ENCODE data around the gene NPAS2. TPM values are rescaled to one million over a fixed set of nuclear protein-coding genes. Genes with fewer than 3 reads are reported as not detected.
A peak's percentile ranks its signal among the peaks of the same experiment; 100 is the strongest.

The NPAS2 gene
- total RNA-seq, 1 donor from 2014 or later, result 72.6 TPM

GRCh38 chr2:100964681-100965169 lies 144.8 kb downstream of the NPAS2 start:
- Histone ChIP-seq H3K27me3 (no peaks in the 10 kb centered on the region), H3K36me3 (peaks cover 10 to 11% of the 10 kb centered on the region in 2 donors), H3K9me3 (no peaks in the 10 kb centered on the region), H3K4me3 (no peak overlapping the region), H3K27ac (peak overlapping the region; percentile 70 to 73), H3K4me1 (peaks cover 6 to 17% of the 10 kb centered on the region in 2 donors)
- DNase-seq (ENCODE audit: low spot score in 2 of 2), result no peak
- intact Hi-C loops (cut with DNase I), result loop anchor here (2.0 kb wide), 1 partner anchor 14 kb away; no protein-coding TSS in a partner anchor
- TF ChIP-seq, protein P1, sequence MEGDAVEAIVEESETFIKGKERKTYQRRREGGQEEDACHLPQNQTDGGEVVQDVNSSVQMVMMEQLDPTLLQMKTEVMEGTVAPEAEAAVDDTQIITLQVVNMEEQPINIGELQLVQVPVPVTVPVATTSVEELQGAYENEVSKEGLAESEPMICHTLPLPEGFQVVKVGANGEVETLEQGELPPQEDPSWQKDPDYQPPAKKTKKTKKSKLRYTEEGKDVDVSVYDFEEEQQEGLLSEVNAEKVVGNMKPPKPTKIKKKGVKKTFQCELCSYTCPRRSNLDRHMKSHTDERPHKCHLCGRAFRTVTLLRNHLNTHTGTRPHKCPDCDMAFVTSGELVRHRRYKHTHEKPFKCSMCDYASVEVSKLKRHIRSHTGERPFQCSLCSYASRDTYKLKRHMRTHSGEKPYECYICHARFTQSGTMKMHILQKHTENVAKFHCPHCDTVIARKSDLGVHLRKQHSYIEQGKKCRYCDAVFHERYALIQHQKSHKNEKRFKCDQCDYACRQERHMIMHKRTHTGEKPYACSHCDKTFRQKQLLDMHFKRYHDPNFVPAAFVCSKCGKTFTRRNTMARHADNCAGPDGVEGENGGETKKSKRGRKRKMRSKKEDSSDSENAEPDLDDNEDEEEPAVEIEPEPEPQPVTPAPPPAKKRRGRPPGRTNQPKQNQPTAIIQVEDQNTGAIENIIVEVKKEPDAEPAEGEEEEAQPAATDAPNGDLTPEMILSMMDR (IDR thresholded peaks at IDR 0.05), result no peak

- Histone ChIP-seq H3K9me3 (no peaks in the 10 kb centered on the region), H3K4me1 (peaks cover 6 to 17% of the 10 kb centered on the region in 2 donors), H3K27ac (peak overlapping the region in 1 of 2 donors; percentile 70), H3K36me3 (peaks cover 10 to 12% of the 10 kb centered on the region in 2 donors), H3K27me3 (no peaks in the 10 kb centered on the region), H3K4me3 (no peak overlapping the region)
- TF ChIP-seq, protein P1 (IDR thresholded peaks at IDR 0.05), result no peak
- intact Hi-C loops (cut with DNase I), result loop anchor here (2.0 kb wide), 1 partner anchor 13 kb away; no protein-coding TSS in a partner anchor
- DNase-seq (ENCODE audit: low spot score in 2 of 2), result no peak
Measured at GRCh38 chr2:100965596-100965995, 145.7 kb downstream of the NPAS2 start.

DNA sequence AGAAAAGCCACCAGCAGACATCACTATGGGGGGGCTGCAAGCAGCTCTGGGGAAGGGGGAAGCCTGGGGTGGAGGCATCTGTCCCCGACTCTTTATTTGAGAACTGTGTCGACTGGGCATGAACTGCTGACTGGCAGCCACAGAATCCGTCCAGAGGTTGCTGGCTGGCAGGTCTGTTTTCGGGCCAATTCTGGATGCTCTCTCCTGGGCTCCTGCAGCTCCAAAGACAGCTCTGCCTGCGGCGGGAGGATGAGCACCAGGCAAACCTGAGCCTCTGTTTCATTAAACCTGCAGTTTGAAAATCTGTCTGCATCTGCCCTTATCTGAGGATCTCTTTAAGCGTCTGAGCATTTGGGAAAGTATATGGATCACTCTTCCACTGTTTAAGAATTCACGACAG lies 147.8 kb downstream of the NPAS2 start:
- peaks cover 6 to 17% of the 10 kb centered on the region in 2 donors for H3K4me1 ChIP-seq
- H3K27me3 ChIP-seq, result no peaks in the 10 kb centered on the region
- no peaks in the 10 kb centered on the region for H3K9me3 ChIP-seq
- H3K27ac ChIP-seq, result no peak overlapping the region
- DNase-seq (ENCODE audit: low spot score in 2 of 2), result no peak
- H3K4me3 ChIP-seq, result no peak overlapping the region
- intact Hi-C loops (cut with DNase I), result no loop called here
- TF ChIP-seq, protein P1 (IDR thresholded peaks at IDR 0.05), result no peak
- H3K36me3 ChIP-seq, result peaks cover 18 to 27% of the 10 kb centered on the region in 2 donors

DNA sequence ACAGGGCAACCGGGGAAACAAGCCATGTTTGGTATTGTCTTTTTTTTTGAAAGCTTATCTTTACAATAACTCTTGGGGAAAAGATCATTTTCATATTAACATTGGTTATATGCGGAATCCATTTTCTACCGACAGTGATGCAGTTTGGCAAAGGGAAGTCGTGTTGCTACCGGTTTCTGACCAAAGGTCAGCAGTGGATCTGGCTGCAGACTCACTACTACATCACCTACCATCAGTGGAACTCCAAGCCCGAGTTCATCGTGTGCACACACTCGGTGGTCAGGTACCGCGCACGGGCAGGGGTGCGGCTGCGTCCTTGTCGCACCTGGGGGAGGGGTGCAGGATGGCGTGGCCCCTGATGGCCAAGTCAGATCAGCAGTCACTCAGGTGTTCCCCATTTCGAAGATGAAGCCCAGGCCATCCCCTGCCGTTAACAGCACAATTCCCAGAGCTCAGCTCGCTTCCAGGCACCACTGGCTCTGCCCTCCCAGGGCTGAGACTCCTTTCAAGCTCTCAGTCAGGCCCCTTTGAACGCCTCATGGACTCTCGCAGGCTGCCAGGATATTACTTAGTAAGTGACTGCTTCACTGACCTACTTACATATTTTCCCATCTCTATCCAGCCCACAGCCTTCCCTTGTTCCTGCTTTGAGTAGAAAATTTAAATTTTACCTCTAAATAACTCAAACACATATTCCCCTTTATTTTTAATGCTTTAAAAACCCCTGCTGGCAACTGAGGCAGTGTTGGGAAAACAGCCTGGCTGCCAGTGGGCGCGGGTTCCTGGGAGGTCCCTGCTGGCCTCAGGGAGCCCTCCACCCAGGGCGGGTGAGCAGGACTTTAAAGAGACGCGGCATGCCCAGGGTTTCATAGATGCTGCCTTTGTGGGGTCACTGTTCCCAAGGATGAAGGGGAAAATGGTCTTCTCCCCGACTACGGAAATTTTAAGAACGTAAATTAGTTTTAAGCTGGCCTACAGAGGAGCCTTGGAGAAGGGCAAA lies 148.5 kb downstream of the NPAS2 start:
- intact Hi-C loops (cut with DNase I), result no loop called here
- TF ChIP-seq, protein P1 (IDR thresholded peaks at IDR 0.05), result no peak
- H3K27me3 ChIP-seq, result no peaks in the 10 kb centered on the region
- no peak overlapping the region for H3K27ac ChIP-seq
- no peak for DNase-seq (ENCODE audit: low spot score in 2 of 2)
- no peaks in the 10 kb centered on the region for H3K9me3 ChIP-seq
- H3K4me1 ChIP-seq, result peaks cover 6 to 17% of the 10 kb centered on the region in 2 donors
- no peak overlapping the region for H3K4me3 ChIP-seq
- peaks cover 19 to 31% of the 10 kb centered on the region in 2 donors for H3K36me3 ChIP-seq

DNA sequence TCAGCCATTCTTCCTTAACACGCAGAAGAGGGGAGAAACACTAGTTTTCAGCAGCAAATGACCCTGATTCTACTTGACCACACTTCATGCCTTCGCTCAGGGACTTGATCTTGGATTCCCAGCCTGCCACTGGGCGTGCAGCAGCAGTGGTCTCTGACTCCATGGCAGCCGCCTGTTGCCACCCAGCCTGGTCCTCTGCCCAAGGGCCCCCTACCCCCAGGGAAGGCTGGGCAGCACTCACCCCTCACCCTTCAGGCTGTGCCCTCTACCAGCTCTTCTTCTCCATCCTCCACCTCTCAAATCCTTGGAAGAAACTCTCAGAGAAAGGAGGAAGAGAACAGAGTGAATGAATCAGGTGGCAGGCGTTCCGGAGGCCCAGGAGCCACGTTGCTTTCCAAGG lies 150.1 kb downstream of the NPAS2 start:
- no peaks in the 10 kb centered on the region for H3K27me3 ChIP-seq
- intact Hi-C loops (cut with DNase I), result no loop called here
- no peak for DNase-seq (ENCODE audit: low spot score in 2 of 2)
- H3K9me3 ChIP-seq, result no peaks in the 10 kb centered on the region
- no peak overlapping the region for H3K4me3 ChIP-seq
- no peak overlapping the region for H3K27ac ChIP-seq
- H3K4me1 ChIP-seq, result peaks cover 0 to 6% of the 10 kb centered on the region in 2 donors
- TF ChIP-seq, protein P1 (IDR thresholded peaks at IDR 0.05), result no peak
- peaks cover 19 to 43% of the 10 kb centered on the region in 2 donors for H3K36me3 ChIP-seq

Data from ascending aorta (tissue), 2 donors.